Renal pelvis (tissue), 4 donors: ENCODE results near the gene FIBCD1. TPM values are rescaled to one million over a fixed set of nuclear protein-coding genes. Genes with fewer than 3 reads are reported as not detected.

Source experiments
- DNase-seq: peaks from one replicate; pipeline ENCODE4 v3.0.0-alpha.2; 2013
- polyA plus RNA-seq, 3 donors: library from polyadenylated mRNA; unstranded; fragments of 120-200 nt; gene quantifications; one replicate each; pipeline ENCODE4 v1.2.1, GENCODE V29; 2013; ENCODE audit not compliant: insufficient read length in 3 of 3

The FIBCD1 gene
- polyA plus RNA-seq, 3 donors: 0.41 to 0.79 (median 0.49) TPM

DNA sequence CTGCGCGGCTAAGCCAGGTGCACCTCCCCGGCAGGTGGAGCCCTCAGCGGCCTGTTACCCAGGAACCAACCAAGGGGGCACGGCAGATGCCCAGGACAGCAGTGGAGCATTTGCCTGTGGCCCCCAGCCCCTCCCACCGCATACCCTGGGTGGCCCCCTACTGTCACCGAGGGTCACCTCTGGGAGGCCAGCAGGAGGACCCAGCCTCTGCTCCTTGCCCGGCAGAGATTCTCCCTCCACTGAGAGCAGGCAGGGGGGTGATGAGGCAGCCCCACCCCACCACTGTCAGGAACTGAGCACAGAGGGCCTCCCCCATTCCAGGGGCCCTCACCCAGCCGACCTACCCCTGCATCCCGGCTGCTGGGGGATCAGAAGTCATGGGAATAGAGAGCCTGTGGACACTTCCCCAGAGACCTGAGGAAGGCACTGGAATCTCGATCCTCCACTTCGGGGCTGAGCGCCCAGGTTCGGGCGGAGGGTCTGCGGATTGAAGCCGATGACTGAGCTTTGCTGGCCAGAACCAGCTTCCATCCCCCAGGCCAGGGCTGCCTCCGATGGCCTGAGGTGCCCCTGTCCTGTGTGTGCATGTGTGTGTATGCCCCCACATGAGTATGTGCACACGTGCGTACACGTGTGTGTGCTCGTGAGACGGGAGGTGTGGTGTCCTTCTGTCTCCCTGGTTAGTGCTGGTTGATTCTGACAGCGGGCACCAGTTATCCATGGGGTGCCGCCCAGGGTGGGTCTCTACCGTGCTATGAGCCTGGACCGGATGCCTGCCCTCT is 42.6 kb downstream of the FIBCD1 start, which contains the start of gene QRFP:
QRFP (minus strand) TSS at position 580 of the 782 bp plus-strand sequence. CDS start 2,974 bp downstream, outside the sequence.
- no peak for DNase-seq

DNA sequence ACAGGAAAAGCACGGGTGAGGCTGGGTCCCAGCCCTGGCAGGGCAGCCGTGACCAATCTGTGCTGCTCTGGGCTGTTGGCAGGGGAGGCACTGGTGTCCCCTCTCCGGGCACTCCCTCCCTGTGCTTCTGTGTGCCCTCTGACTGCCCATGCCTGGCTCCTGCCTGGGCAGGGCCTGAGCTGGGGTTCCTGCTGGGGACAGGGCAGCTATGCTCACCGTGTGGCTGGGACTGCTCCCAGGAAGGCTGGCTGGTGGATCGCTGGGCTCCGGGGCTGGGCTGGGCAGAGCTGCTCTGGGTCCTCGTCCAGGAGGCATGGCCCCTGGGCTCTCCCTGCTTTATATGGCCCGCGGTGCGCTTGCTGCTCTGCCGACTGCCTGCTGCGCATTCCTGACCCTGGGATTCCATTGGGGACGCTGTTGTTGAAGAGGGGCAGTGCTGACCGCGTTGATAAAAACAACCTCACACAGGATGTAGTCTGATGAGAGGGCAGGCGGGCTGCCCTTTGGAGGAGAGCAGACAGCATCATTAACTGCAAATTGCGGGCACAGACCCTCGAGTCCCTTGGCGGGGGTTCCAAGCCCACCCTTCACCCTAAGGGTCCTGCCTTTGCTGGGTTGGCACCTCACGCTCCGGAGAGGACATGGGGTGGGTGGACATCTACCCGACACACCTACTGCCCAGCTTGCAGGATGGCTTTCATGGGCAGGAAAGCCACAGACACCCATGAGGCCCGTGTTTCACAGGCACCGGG is 43.4 kb downstream of the FIBCD1 start:
- DNase-seq: no peak

DNA sequence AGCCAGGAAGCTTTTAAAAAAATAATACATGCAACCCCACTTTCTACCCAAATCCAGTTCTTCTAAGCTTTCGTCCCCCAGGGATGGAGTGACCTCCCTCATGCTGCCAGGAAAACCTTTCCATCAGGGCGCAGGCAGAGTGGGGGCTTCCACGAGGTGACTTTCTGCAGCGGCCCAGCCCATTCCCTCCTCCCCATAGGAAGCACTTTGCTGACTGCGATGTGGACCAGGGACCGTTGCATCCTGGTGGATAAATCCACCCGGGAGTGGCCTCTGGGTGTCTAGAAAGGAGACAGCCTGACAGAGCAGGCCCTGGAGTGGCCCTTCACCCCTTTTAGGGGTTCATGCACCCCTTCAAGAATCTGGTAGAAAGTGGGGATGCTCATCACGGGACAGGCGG is 44.0 kb downstream of the FIBCD1 start:
- DNase-seq: no peak

DNA sequence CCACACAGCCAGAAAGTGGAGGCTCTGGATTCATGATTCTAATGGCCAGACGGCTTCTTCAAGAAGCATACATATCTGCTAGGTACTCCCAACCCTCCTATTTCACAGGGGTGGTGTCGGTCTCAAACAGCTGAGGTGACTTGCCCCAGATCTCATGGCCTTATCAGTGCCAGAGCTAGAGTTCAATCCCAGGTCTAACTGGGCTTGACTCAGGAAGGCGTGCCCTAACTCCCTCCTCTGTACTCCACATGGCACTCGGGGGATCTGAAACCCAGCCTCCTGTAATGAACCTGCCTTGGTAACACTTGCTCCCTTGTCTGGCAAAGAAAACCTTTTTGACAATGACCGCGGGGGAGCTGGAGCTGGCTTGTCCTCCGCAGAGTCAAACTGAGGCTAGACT is 44.5 kb downstream of the FIBCD1 start:
- DNase-seq: no peak

DNA sequence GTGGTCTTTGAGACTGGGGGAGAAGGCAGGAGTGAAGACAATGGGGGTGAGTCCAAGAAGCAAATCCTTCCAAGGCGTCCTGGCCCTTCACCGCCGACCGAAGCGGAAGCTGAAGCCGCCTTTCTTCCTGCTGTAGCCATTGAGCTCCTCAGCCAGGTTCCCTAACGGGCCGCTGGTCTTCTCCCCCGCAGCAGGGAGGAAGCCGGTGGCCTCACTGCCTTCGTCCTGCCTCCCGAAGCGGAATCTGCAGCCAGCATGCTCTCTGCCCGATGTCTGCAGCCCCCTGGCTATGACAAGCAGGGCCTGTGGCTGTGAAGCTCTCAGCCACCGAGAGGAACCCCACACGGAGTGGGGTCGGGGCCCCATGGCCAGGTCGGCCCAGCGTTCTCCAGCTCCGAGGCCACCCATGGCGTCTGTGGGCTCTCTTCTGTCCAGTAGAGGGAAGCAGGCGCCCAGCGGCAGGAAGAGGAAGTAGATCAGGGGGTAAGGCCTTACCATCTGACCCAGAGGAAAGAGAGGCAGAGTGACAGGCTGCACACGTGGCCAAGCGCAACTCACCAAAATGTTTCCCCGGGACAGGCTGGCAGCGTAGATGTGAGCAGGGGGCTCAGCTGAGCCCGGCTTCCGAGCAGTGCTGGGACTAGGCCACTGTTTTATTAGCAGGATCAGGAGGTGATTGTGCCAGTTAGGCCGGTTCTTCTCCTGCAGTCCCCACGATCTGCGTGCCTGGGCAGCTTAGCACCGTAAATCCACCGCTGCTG is 45.5 kb downstream of the FIBCD1 start:
- DNase-seq: no peak

DNA sequence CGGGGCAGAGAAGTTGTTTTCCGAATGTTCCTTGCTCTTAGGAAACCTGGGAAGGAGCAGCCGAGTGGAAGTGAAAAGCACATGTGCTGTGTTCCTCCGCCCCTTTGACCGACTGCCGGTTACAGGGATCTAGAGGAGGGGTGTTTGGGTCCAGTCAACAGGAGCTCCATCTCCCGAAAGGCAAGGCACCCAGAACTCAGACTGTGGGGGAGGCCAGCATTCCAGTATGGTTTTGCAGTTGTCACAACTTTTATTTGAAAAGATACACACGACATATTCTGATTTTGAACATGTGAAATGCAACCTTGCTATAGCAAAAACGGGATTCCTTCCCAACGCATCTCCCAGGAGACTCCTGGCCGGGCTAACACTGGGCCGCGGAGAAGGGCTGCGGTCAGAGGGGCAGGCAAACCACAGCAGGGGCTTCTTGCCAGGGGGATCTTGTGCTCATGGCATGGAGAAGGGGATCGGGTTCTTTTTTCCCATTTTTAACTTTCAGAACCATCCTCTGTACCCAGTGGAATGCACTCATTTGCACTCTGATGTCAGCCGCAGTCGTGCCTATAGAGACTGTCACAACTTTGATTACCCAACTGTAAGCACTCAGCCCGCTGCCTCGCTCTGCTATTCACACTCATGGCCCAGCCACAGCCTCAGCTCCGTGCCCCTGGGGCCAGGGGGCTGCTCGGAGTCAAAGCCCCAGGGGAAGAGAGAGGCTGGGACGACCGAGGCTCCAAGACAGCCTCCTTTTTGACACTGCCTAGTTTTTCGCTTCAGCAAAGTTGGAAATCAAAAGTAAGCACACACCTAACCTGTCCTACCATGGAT is 46.4 kb downstream of the FIBCD1 start:
- DNase-seq: no peak

DNA sequence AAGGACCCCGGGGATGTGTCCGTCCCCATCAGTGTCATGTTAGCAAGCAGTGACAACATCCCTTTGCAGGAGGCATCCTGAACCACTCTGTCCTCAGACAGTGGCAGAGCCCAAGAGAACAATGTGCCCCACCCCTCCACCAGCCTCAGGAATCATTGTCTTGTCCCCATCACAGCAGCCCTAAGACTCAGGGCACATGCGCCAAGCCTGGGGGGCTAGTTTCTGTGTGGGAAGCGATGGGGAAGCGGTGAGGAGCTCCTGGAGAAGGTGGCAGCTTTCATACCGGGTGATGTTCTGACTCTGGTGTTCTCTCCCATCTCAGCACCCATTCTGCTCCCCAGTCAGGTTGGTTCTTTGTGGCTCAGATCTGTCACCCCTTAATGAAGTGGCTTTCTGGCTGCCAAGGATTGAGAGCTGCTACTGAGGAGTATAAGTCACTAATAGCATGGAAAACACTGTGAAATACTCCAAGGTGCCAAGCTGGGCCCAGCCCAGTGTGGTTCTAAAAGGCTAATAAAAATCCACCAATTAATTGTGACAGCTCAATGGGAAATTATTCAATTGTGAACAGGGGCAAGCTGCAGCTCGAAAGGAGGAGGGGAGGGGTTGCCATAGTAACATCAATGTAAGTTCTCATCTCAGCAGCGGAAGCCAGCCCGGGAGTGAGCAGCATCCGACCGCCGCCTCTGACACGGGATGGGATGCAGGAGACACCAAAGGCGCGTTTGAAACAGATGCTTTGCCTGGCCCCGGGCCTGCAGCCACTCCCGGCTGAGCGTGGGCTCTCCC is 47.2 kb downstream of the FIBCD1 start:
- no peak for DNase-seq

DNA sequence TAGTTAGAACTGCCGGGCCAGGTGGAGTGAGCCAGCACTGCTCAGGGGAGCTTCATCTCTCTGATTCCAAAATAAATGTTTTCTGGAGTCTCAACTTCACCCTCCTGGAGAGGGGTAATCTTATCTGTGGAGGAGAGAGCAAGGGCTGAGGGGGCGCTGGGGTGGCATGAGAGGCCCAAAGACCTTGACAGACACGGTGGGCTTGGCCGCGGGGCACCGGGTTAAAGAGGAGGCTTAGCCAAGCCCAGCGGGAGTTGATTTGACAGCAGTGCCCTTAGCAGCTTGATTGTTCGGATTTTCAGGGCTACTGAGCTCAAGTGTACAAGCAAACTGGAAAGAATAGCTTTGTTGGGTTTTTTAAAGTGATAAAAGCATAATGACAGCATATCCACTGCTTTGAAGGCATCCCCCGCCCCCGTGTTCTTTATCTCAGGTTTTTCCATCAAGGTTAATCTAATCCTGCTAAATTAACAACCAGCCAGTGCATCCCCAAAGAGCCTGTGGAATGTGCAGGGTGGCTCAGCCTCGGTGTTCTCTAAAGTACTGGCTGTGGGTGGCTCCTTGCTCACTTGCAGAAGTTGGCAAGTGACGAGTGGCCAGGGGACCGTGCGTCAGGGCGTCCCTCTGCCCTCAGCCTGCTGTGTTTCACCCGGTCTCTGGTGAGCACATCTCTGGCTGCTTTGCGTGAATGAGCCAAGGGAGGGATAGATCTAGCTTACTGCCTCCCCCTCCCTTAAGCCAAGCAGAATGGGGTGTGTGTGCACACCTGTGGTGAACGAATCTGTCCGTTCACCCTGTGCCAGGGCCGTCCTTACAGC is 48.0 kb downstream of the FIBCD1 start:
- no peak for DNase-seq

DNA sequence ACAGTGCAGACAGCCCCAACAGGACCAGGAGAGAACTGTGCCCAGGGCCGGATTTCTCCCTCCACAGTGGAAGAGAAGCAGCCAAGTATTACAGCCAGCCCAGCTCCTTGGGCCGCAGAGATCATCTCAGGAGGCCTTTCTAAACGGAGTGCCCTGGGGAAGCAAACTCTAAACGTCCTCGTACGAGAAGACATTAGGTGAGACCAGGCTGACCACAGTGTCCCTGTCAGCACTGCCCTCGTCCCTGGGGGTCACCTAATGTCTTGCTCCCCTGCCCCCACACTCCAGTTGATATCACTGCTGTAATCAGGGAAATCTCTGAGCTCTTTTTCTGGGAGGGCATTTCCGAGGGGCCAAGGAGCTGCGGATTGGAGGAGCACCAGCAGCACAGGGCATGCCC is 48.9 kb downstream of the FIBCD1 start:
- no peak for DNase-seq

DNA sequence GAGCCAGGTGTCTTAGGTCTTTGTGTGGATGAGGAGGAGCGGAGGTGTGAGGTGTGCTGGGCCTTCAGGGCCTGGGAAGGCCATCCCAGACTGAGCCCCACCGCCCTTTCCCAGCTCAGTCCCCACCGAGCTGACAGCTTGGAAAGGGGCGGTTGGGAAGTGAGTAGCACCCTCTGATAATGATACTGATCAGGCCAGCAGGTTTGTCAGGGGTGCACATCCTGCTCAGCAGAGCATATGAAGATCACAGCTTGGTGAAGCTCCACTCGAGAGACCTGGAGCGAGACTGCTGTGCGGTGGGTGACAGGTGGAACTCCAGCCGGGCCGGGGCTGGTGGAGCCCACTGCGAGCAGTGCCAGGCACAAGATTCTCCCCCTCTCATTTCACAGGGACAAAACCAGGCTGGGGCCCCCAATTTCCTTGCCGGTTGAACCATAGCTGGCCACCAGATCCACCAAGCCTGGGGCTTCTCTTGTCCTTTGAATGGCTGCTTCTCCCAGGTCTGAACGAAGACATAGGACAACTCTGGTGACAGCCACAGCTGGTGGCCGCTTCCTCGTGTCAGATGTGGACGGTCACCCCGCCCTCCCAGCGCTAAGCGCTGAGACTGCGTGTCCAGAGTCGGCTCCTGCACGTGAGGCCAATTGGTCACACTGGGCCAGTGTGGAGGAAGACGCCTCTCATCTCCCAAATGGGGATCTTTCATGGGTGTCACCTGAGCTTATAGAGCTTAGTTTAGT is 50.7 kb downstream of the FIBCD1 start:
- DNase-seq: no peak

DNA sequence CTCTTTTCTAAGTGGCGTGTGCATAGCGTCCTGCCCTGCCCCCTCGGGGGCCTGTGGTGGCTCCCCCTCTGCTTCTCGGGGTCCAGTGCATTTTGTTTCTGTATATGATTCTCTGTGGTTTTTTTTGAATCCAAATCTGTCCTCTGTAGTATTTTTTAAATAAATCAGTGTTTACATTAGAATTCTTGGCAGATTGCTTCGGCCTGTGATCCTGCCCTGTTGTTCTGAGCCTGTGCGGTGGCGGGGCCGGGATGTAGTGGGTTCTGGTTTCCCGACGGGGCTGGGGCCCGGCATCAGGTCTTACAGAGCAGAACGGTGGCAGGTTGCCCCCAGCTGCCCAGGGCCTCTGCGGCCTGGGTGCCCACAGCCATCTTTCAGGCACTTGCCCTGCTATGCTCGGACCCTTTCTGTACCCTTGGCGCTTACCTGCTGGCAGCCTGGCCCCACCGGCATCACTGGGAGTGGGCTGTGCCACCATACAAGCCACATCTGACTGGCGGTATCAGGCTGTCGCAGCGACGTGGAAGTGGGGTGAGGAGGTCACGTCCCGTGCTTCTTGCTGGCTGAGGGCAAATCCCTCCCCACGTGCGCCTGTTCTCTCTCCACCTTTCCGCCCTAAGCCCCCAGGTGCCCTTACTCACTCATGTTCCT is 51.4 kb downstream of the FIBCD1 start:
- no peak for DNase-seq

DNA sequence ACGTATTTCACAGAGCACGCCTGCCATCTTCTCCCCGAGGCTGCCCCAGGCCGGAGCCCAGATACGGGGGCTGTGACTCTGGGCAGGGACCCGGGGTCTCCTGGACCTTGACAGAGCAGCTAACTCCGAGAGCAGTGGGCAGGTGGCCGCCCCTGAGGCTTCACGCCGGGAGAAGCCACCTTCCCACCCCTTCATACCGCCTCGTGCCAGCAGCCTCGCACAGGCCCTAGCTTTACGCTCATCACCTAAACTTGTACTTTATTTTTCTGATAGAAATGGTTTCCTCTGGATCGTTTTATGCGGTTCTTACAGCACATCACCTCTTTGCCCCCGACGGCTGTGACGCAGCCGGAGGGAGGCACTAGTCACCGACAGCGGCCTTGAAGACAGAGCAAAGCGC is 52.1 kb downstream of the FIBCD1 start:
- DNase-seq: no peak

DNA sequence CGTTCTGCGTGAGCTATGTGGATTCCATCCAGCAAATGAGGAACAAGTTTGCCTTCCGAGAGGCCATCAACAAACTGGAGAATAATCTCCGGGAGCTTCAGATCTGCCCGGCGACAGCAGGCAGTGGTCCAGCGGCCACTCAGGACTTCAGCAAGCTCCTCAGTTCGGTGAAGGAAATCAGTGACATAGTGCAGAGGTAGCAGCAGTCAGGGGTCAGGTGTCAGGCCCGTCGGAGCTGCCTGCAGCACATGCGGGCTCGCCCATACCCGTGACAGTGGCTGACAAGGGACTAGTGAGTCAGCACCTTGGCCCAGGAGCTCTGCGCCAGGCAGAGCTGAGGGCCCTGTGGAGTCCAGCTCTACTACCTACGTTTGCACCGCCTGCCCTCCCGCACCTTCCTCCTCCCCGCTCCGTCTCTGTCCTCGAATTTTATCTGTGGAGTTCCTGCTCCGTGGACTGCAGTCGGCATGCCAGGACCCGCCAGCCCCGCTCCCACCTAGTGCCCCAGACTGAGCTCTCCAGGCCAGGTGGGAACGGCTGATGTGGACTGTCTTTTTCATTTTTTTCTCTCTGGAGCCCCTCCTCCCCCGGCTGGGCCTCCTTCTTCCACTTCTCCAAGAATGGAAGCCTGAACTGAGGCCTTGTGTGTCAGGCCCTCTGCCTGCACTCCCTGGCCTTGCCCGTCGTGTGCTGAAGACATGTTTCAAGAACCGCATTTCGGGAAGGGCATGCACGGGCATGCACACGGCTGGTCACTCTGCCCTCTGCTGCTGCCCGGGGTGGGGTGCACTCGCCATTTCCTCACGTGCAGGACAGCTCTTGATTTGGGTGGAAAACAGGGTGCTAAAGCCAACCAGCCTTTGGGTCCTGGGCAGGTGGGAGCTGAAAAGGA is 53.3 kb downstream of the FIBCD1 start:
- DNase-seq: no peak

DNA sequence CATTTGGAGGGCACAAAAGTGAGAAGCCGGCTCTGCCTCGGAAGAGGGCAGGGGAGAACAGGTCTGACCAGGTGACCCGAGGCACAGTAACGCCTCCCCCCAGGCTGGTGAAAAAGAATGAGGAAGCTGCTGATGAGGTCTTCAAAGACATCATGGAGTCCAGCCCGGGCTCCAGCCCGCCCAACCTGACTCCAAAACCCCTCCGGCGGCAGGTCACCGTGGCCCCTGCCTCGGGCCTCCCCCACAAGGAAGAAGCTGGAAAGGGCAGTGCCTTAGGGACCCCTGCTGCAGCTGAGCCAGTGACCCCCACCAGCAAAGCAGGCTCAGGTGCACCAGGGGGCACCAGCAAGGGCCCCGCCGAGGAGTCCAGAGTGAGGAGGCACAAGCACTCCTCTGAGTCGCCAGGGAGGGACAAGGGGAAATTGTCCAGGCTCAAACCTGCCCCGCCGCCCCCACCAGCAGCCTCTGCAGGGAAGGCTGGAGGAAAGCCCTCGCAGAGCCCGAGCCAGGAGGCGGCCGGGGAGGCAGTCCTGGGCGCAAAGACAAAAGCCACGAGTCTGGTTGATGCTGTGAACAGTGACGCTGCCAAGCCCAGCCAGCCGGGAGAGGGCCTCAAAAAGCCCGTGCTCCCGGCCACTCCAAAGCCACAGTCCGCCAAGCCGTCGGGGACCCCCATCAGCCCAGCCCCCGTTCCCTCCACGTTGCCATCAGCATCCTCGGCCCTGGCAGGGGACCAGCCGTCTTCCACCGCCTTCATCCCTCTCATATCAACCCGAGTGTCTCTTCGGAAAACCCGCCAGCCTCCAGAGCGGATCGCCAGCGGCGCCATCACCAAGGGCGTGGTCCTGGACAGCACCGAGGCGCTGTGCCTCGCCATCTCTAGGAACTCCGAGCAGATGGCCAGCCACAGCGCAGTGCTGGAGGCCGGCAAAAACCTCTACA is 54.2 kb downstream of the FIBCD1 start:
- no peak for DNase-seq

DNA sequence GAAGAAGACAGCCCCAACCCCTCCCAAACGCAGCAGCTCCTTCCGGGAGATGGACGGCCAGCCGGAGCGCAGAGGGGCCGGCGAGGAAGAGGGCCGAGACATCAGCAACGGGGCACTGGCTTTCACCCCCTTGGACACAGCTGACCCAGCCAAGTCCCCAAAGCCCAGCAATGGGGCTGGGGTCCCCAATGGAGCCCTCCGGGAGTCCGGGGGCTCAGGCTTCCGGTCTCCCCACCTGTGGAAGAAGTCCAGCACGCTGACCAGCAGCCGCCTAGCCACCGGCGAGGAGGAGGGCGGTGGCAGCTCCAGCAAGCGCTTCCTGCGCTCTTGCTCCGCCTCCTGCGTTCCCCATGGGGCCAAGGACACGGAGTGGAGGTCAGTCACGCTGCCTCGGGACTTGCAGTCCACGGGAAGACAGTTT is 54.9 kb downstream of the FIBCD1 start:
- DNase-seq: no peak

DNA sequence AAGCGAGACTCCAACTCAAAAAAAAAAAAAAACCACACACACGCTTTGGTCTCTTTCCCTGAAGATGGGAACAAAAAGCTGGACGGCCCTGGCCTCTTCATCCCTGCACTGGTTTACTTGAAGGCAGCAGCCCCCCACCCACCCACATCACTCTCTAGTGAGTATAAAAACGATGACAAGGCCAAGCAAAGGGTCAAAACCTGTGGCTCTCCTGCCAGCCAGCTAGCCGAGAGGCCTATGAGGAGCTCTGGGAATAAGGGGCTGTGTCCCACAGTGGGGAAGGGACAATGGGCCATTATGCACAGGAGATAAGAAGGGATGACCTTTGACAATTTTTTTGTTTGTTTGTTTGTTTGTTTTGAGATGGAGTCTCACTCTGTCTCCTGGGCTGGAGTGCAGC is 55.6 kb downstream of the FIBCD1 start:
- no peak for DNase-seq
